ENCODE measurements around the gene TAP1. TPM values are rescaled to one million over a fixed set of nuclear protein-coding genes. Genes with fewer than 3 reads are reported as not detected.
"Not testable (repeated sequence)": the region's sequence is repeated elsewhere in the genome, so short reads cannot be mapped to it uniquely, and the experiment has no call there.

TAP1 gene
- total RNA-seq, 1 experiment from 2014 or later: 13.6 TPM

DNA sequence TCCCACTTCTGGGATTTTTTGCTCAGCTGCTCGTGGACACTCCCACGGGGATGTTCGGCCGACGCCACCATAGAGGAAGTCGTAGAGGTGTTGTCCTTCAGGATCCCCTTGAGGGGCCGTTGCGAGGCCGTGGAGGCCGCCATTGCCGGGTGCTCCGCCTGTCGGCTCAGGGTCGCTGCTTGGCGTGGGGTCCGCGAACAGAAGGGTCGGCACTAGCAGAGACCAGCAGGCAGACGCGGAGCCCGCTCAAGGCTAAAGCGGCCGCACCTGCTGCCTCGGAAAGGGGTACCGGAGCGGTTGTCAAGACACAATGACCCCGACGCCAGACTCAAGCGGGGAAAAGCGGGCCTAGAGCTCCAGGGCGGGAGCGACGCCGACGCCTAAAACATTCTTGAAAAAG is 26.2 kb upstream of the TAP1 start (continued):
- no peak for TF ChIP-seq ZNF671 (CRISPR knock-in tag; IDR thresholded peaks at IDR 0.05)

DNA sequence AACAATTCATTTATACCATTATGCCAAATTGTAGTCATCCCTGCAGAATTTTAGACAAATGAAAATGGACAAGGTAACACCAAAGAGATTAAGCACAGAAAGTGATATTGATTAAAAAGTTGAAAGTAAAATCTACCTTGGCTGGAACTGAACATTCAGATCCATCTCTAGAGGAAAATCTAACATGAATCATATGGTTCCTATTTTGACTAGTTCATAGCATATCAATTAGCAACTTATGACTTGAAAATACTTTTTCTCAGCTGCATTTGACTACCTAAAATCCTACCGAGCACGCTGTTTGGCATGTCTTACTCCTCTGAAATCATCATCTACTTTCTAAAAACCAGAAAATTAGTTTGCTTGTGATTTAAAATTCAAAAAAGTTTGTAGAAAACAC is 23.1 kb upstream of the TAP1 start:
- ChIA-PET CTCF (interaction anchor here (1.4 to 2.2 kb wide), 2 partner anchors 9 to 38 kb away, joined by 5 to 10 read pairs; partner anchors contain the start of gene TAP2), POLR2A (no interaction called here)
- Mint-ChIP-seq H3K27me3 (ENCODE audit: low read depth) (peaks cover 10% of the 10 kb centered on the region), H3K4me3 (no peak overlapping the region), H3K4me1 (no peaks in the 10 kb centered on the region), H3K9me3 (peaks cover 11% of the 10 kb centered on the region), H3K27ac (no peak overlapping the region), H3K36me3 (no peaks in the 10 kb centered on the region)
- DNase-seq (ENCODE audit: low spot score): no peak
- no peak for ATAC-seq
- no peak for TF ChIP-seq ESRRA (CRISPR knock-in tag; IDR thresholded peaks at IDR 0.05; ENCODE audit: borderline replicate concordance)
- no peak for TF ChIP-seq ATF3 (CRISPR knock-in tag; conservative IDR thresholded peaks at IDR 0.05)
- no peak for TF ChIP-seq NR2C2 (CRISPR knock-in tag; IDR thresholded peaks at IDR 0.05)

- peaks cover 19% of the 10 kb centered on the region for H3K27me3 Mint-ChIP-seq (ENCODE audit: low read depth)
- POLR2A ChIA-PET: not testable (repeated sequence)
Measured at GRCh38 chr6:32873947-32874346, 20.4 kb upstream of the TAP1 start.

GRCh38 chr6:32868257-32868788 is 14.8 kb upstream of the TAP1 start:
- POLR2A ChIA-PET: interaction anchor here (1.1 to 1.4 kb wide), 3 partner anchors 24 to 30 kb away, joined by 3 to 7 read pairs (median 3); partner anchors contain the start of genes PSMB8 and TAP2
- H3K36me3 Mint-ChIP-seq: no peaks in the 10 kb centered on the region
- peak; percentile 86 for TF ChIP-seq CTCF (IDR thresholded peaks at IDR 0.05)
- no peak for TF ChIP-seq SOX15 (CRISPR knock-in tag; IDR thresholded peaks at IDR 0.05)
- no peaks in the 10 kb centered on the region for H3K4me1 Mint-ChIP-seq
- CTCF ChIA-PET: interaction anchor here (0.6 to 9.2 kb wide), 58 partner anchors 9 to 1716 kb away, joined by 3 to 243 read pairs (median 4); partner anchors contain the start of genes HLA-DMA, HLA-DMB, HLA-DOB and PSMB9
- H3K9me3 Mint-ChIP-seq: peaks cover under 1% of the 10 kb centered on the region
- H3K4me3 Mint-ChIP-seq: no peak overlapping the region
- DNase-seq (ENCODE audit: low spot score) (peak; percentile 79), ATAC-seq (peak; percentile 50)
- H3K27me3 Mint-ChIP-seq (ENCODE audit: low read depth): peaks cover 16% of the 10 kb centered on the region
- H3K27ac Mint-ChIP-seq: no peak overlapping the region

More at GRCh38 chr6:32873947-32874346, 20.4 kb upstream of the TAP1 start:
- H3K36me3 Mint-ChIP-seq; DNase-seq (ENCODE audit: low spot score); H3K4me3 Mint-ChIP-seq; H3K4me1 Mint-ChIP-seq; H3K27ac Mint-ChIP-seq; CTCF ChIA-PET; ATAC-seq: not testable (repeated sequence)
- peaks cover 11% of the 10 kb centered on the region for H3K9me3 Mint-ChIP-seq

GRCh38 chr6:32867554-32868256 is 14.2 kb upstream of the TAP1 start:
- H3K27me3 Mint-ChIP-seq (ENCODE audit: low read depth): peaks cover 16% of the 10 kb centered on the region
- H3K36me3 Mint-ChIP-seq: no peaks in the 10 kb centered on the region
- CTCF ChIA-PET: interaction anchor here (0.6 to 9.2 kb wide), 56 partner anchors 9 to 1715 kb away, joined by 3 to 243 read pairs (median 4); partner anchors contain the start of genes HLA-DMA, HLA-DMB, HLA-DOB and PSMB9
- TF ChIP-seq KAT7 (CRISPR knock-in tag; IDR thresholded peaks at IDR 0.05; ENCODE audit: borderline replicate concordance): no peak
- TF ChIP-seq ZNF317 (CRISPR knock-in tag; IDR thresholded peaks at IDR 0.05; ENCODE audit: borderline replicate concordance, low read depth): no peak
- TF ChIP-seq ZNF232 (CRISPR knock-in tag; IDR thresholded peaks at IDR 0.05): no peak
- no peak for TF ChIP-seq ELF4 (CRISPR knock-in tag; IDR thresholded peaks at IDR 0.05; ENCODE audit: low read depth)
- TF ChIP-seq, protein P1, sequence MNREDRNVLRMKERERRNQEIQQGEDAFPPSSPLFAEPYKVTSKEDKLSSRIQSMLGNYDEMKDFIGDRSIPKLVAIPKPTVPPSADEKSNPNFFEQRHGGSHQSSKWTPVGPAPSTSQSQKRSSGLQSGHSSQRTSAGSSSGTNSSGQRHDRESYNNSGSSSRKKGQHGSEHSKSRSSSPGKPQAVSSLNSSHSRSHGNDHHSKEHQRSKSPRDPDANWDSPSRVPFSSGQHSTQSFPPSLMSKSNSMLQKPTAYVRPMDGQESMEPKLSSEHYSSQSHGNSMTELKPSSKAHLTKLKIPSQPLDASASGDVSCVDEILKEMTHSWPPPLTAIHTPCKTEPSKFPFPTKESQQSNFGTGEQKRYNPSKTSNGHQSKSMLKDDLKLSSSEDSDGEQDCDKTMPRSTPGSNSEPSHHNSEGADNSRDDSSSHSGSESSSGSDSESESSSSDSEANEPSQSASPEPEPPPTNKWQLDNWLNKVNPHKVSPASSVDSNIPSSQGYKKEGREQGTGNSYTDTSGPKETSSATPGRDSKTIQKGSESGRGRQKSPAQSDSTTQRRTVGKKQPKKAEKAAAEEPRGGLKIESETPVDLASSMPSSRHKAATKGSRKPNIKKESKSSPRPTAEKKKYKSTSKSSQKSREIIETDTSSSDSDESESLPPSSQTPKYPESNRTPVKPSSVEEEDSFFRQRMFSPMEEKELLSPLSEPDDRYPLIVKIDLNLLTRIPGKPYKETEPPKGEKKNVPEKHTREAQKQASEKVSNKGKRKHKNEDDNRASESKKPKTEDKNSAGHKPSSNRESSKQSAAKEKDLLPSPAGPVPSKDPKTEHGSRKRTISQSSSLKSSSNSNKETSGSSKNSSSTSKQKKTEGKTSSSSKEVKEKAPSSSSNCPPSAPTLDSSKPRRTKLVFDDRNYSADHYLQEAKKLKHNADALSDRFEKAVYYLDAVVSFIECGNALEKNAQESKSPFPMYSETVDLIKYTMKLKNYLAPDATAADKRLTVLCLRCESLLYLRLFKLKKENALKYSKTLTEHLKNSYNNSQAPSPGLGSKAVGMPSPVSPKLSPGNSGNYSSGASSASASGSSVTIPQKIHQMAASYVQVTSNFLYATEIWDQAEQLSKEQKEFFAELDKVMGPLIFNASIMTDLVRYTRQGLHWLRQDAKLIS (CRISPR knock-in tag; IDR thresholded peaks at IDR 0.05; ENCODE audit: borderline replicate concordance): no peak
- TF ChIP-seq, protein P2, sequence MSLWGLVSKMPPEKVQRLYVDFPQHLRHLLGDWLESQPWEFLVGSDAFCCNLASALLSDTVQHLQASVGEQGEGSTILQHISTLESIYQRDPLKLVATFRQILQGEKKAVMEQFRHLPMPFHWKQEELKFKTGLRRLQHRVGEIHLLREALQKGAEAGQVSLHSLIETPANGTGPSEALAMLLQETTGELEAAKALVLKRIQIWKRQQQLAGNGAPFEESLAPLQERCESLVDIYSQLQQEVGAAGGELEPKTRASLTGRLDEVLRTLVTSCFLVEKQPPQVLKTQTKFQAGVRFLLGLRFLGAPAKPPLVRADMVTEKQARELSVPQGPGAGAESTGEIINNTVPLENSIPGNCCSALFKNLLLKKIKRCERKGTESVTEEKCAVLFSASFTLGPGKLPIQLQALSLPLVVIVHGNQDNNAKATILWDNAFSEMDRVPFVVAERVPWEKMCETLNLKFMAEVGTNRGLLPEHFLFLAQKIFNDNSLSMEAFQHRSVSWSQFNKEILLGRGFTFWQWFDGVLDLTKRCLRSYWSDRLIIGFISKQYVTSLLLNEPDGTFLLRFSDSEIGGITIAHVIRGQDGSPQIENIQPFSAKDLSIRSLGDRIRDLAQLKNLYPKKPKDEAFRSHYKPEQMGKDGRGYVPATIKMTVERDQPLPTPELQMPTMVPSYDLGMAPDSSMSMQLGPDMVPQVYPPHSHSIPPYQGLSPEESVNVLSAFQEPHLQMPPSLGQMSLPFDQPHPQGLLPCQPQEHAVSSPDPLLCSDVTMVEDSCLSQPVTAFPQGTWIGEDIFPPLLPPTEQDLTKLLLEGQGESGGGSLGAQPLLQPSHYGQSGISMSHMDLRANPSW (CRISPR knock-in tag; conservative IDR thresholded peaks at IDR 0.05; ENCODE audit: low read depth): no peak
- TF ChIP-seq USF1 (CRISPR knock-in tag; IDR thresholded peaks at IDR 0.05): no peak
- no peak for TF ChIP-seq ZNF138 (CRISPR knock-in tag; conservative IDR thresholded peaks at IDR 0.05)

More at GRCh38 chr6:32867554-32868256, 14.2 kb upstream of the TAP1 start:
- no peak overlapping the region for H3K4me3 Mint-ChIP-seq
- H3K9me3 Mint-ChIP-seq: no peaks in the 10 kb centered on the region; the same call in 1 of the 2 replicates
- DNase-seq (ENCODE audit: low spot score) (no peak), ATAC-seq (no peak)
- no peaks in the 10 kb centered on the region for H3K4me1 Mint-ChIP-seq
- POLR2A ChIA-PET: interaction anchor here (1.1 to 1.4 kb wide), 3 partner anchors 23 to 29 kb away, joined by 3 to 7 read pairs (median 3); partner anchors contain the start of genes PSMB8 and TAP2
- no peak overlapping the region for H3K27ac Mint-ChIP-seq
